ENCODE measurements around the gene ZFAND3. TPM values are rescaled to one million over a fixed set of nuclear protein-coding genes. Genes with fewer than 3 reads are reported as not detected.
"Not testable (repeated sequence)": the region's sequence is repeated elsewhere in the genome, so short reads cannot be mapped to it uniquely, and the experiment has no call there.

Gene ZFAND3
- total RNA-seq, 4 donors from 2014 or later: 46.3 to 73.6 (median 49.3) TPM

GRCh38 chr6:37952027-37952426 is 132.5 kb downstream of the ZFAND3 start:
- Histone ChIP-seq H3K4me3 (no peak overlapping the region), H3K4me1 (peaks cover 0 to 45% (median 0%) of the 10 kb centered on the region in 3 donors)
- 83 to 86% methylated on average over 2 of the region's 2 CpGs for WGBS, 2 donors (ENCODE audit: low coverage in 1 of 2)

GRCh38 chr6:37954791-37955190 is 135.3 kb downstream of the ZFAND3 start:
- Histone ChIP-seq H3K36me3 (no peaks in the 10 kb centered on the region), H3K9me3 (no peaks in the 10 kb centered on the region), H3K27ac (no peak overlapping the region), H3K4me3 (no peak overlapping the region), H3K4me1 (peaks cover 0 to 42% (median 0%) of the 10 kb centered on the region in 3 donors), H3K27me3 (no peaks in the 10 kb centered on the region)
- no peak for ATAC-seq
- no peak for TF ChIP-seq EP300 (IDR thresholded peaks at IDR 0.05)
- TF ChIP-seq POLR2AphosphoS5 (IDR thresholded peaks at IDR 0.05): no peak
- TF ChIP-seq POLR2A (IDR thresholded peaks at IDR 0.05): no peak
- TF ChIP-seq CTCF (IDR thresholded peaks at IDR 0.05): no peak

More at GRCh38 chr6:37952027-37952426, 132.5 kb downstream of the ZFAND3 start:
- no peak for ATAC-seq
- H3K27me3 ChIP-seq: no peaks in the 10 kb centered on the region
- no peaks in the 10 kb centered on the region for H3K9me3 ChIP-seq
- H3K27ac ChIP-seq: no peak overlapping the region
- no peaks in the 10 kb centered on the region for H3K36me3 ChIP-seq
- no peak for TF ChIP-seq POLR2AphosphoS5 (IDR thresholded peaks at IDR 0.05)
- no peak for TF ChIP-seq POLR2A (IDR thresholded peaks at IDR 0.05)
- no peak for TF ChIP-seq CTCF (IDR thresholded peaks at IDR 0.05)
- TF ChIP-seq EP300 (IDR thresholded peaks at IDR 0.05): no peak

GRCh38 chr6:37956711-37957275 is 137.3 kb downstream of the ZFAND3 start:
- H3K27ac ChIP-seq: no peak overlapping the region
- H3K4me3 ChIP-seq: no peak overlapping the region
- 59 to 60% methylated on average over 5 of the region's 5 CpGs for WGBS, 2 donors (ENCODE audit: low coverage in 1 of 2)
- no peaks in the 10 kb centered on the region for H3K36me3 ChIP-seq
- no peaks in the 10 kb centered on the region for H3K27me3 ChIP-seq
- ATAC-seq: no peak
- H3K4me1 ChIP-seq: peaks cover 0 to 46% (median 0%) of the 10 kb centered on the region in 3 donors
- no peaks in the 10 kb centered on the region for H3K9me3 ChIP-seq
- TF ChIP-seq EP300 (IDR thresholded peaks at IDR 0.05): no peak

- Histone ChIP-seq H3K4me3 (no peak overlapping the region), H3K27ac (no peak overlapping the region), H3K36me3 (no peaks in the 10 kb centered on the region), H3K27me3 (no peaks in the 10 kb centered on the region), H3K9me3 (no peaks in the 10 kb centered on the region), H3K4me1 (peaks cover 0 to 39% (median 0%) of the 10 kb centered on the region in 3 donors)
- ATAC-seq: no peak
- no peak for TF ChIP-seq POLR2AphosphoS5 (IDR thresholded peaks at IDR 0.05)
- no peak for TF ChIP-seq EP300 (IDR thresholded peaks at IDR 0.05)
- no peak for TF ChIP-seq POLR2A (IDR thresholded peaks at IDR 0.05)
- no peak for TF ChIP-seq CTCF (IDR thresholded peaks at IDR 0.05)
- 75 to 80% methylated on average over 3 of the region's 3 CpGs for WGBS, 2 donors (ENCODE audit: low coverage in 1 of 2)
Measured at GRCh38 chr6:37959061-37959460, 139.5 kb downstream of the ZFAND3 start.

- H3K4me3 ChIP-seq: no peak overlapping the region
- WGBS, 2 donors (ENCODE audit: low coverage in 1 of 2): 92 to 96% methylated on average over 4 of the region's 4 CpGs
- ATAC-seq: no peak
- no peaks in the 10 kb centered on the region for H3K9me3 ChIP-seq
- no peak overlapping the region for H3K27ac ChIP-seq
- no peaks in the 10 kb centered on the region for H3K27me3 ChIP-seq
- TF ChIP-seq POLR2AphosphoS5 (IDR thresholded peaks at IDR 0.05) (no peak), POLR2A (IDR thresholded peaks at IDR 0.05) (no peak), EP300 (IDR thresholded peaks at IDR 0.05) (no peak), CTCF (IDR thresholded peaks at IDR 0.05) (no peak)
- H3K36me3 ChIP-seq: no peaks in the 10 kb centered on the region
- H3K4me1 ChIP-seq: peaks cover 0 to 32% (median 0%) of the 10 kb centered on the region in 3 donors
Measured at GRCh38 chr6:37960139-37960935, 140.8 kb downstream of the ZFAND3 start.

- H3K4me3 ChIP-seq, H3K27me3 ChIP-seq, H3K27ac ChIP-seq, ATAC-seq, H3K36me3 ChIP-seq, H3K9me3 ChIP-seq: not testable (repeated sequence)
- WGBS, 2 donors (ENCODE audit: low coverage in 1 of 2): 92 to 98% methylated on average over 5 to 11 of the region's 17 CpGs
- H3K4me1 ChIP-seq: peaks cover 0 to 28% (median 4%) of the 10 kb centered on the region in 3 donors
Measured at GRCh38 chr6:37962481-37963080, 143.1 kb downstream of the ZFAND3 start.
